HepG2 (cell line): Measurements from ENCODE around the gene IGF2. TPM values are rescaled to one million over a fixed set of nuclear protein-coding genes. Genes with fewer than 3 reads are reported as not detected.
A peak's percentile ranks its signal among the peaks of the same experiment; 100 is the strongest.

Experiments
- EEA1 ChIP-seq: sonication (generic); formaldehyde crosslinking; IDR thresholded peaks from 2 replicates; pipeline ENCODE4 v1.5.1; 2020; ENCODE audit warnings: mild to moderate bottlenecking, missing genetic modification reagents, borderline replicate concordance
- JARID2 ChIP-seq: sonication (generic); formaldehyde crosslinking; IDR thresholded peaks from 2 replicates; pipeline ENCODE4 v1.8.1; 2023; ENCODE audit warnings: missing genetic modification reagents, inconsistent platforms; ENCODE audit not compliant: insufficient replicate concordance
- KIAA2018 ChIP-seq: sonication (generic); formaldehyde crosslinking; IDR thresholded peaks from 2 replicates; pipeline ENCODE4 v1.5.0; 2020; ENCODE audit warnings: mild to moderate bottlenecking, missing genetic modification reagents, borderline replicate concordance
- LRRFIP1 ChIP-seq: sonication (generic); formaldehyde crosslinking; conservative IDR thresholded peaks from 2 replicates; pipeline ENCODE4 v1.4.0; 2020; ENCODE audit warnings: missing genetic modification reagents
- MEF2D ChIP-seq: sonication (generic); formaldehyde crosslinking; IDR thresholded peaks from 2 replicates; pipeline ENCODE4 v1.5.1; 2020; ENCODE audit warnings: mild to moderate bottlenecking, missing genetic modification reagents
- NFIB ChIP-seq: sonication (generic); formaldehyde crosslinking; IDR thresholded peaks from 2 replicates; pipeline ENCODE4 v1.9.0; 2021; ENCODE audit warnings: missing genetic modification reagents, mild to moderate bottlenecking, borderline replicate concordance
- SALL1 ChIP-seq: sonication (generic); formaldehyde crosslinking; IDR thresholded peaks from 2 replicates; pipeline ENCODE4 v1.8.0; 2022; ENCODE audit warnings: mild to moderate bottlenecking, missing genetic modification reagents
- SIN3A ChIP-seq: IDR thresholded peaks from 2 replicates; pipeline ENCODE4 v1.6.1; 2011; ENCODE audit warnings: low read depth, mild to moderate bottlenecking, control low read depth, low read length, borderline replicate concordance
- STAG1 ChIP-seq: sonication (generic); formaldehyde crosslinking; IDR thresholded peaks from 2 replicates; pipeline ENCODE4 v1.4.0; 2020; ENCODE audit warnings: missing genetic modification reagents
- ZBTB7A ChIP-seq: sonication (generic); formaldehyde crosslinking; IDR thresholded peaks from 2 replicates; pipeline ENCODE4 v1.8.0; 2022; ENCODE audit warnings: mild to moderate bottlenecking, missing genetic modification reagents
- ZNF264 ChIP-seq: sonication (generic); formaldehyde crosslinking; IDR thresholded peaks from 2 replicates; pipeline ENCODE4 v1.4.0; 2020; ENCODE audit warnings: missing genetic modification reagents
- ZNF558 ChIP-seq: sonication (generic); formaldehyde crosslinking; IDR thresholded peaks from 2 replicates; pipeline ENCODE4 v1.9.0; 2022; ENCODE audit warnings: mild to moderate bottlenecking, missing genetic modification reagents, borderline replicate concordance
- ZNF563 ChIP-seq: sonication (generic); formaldehyde crosslinking; IDR thresholded peaks from 2 replicates; pipeline ENCODE4 v1.8.0; 2022; ENCODE audit warnings: mild to moderate bottlenecking, moderate library complexity, missing genetic modification reagents
- ZNF615 ChIP-seq: sonication (generic); formaldehyde crosslinking; IDR thresholded peaks from 2 replicates; pipeline ENCODE4 v1.5.0; 2020; ENCODE audit warnings: mild to moderate bottlenecking, missing genetic modification reagents, borderline replicate concordance
- ZNF788 ChIP-seq: sonication (generic); formaldehyde crosslinking; IDR thresholded peaks from 2 replicates; pipeline ENCODE4 v1.5.0; 2020; ENCODE audit warnings: mild to moderate bottlenecking, missing genetic modification reagents, borderline replicate concordance
- ZNF800 ChIP-seq: sonication (generic); formaldehyde crosslinking; IDR thresholded peaks from 2 replicates; pipeline ENCODE4 v1.4.0; 2020; ENCODE audit warnings: missing genetic modification reagents
- polyA plus RNA-seq, 8 experiments: library from polyadenylated mRNA; depleted of rRNA in 3 of 8; stranded (reverse) in 7 of 8; unstranded in 1 of 8; fragments of >200 nt; fragmentation: Illumina TruSeq in 4 of 8; extraction: Trizol in 4 of 8; gene quantifications; 2 replicates each; pipeline versions ENCODE4 v1.2.1 to v1.2.3, GENCODE V29; 2011 to 2016; ENCODE audit warnings: low read depth in 4 of 8, missing spikeins in 1 of 8, mixed read lengths in 1 of 8; ENCODE audit not compliant: insufficient read depth in 1 of 8
- total RNA-seq, 5 experiments: library from RNA; depleted of rRNA; stranded (reverse); fragments of >200 nt; fragmentation: Illumina TruSeq; extraction: Trizol; gene quantifications; 2 replicates each; pipeline ENCODE4 v1.2.3, GENCODE V29; 2016; ENCODE audit warnings: low read depth in 1 of 5

Gene IGF2
- total and polyA plus RNA-seq, 2 of the 13 experiments (the other 11 are each of a cell fraction or from before 2014, with no cell fraction given) = 79.1 to 254 TPM

GRCh38 chr11:2128511-2129307 is 10.5 kb downstream of the IGF2 start (continued):
- TF ChIP-seq ZNF800 (CRISPR knock-in tag) (peak; percentile 38; the same call in 1 of the 2 replicates), LRRFIP1 (no peak), ZNF558 (CRISPR knock-in tag) (no peak; the same call in 1 of the 2 replicates), SIN3A (peak; percentile 95), ZNF563 (peak; percentile 74; the same call in 1 of the 2 replicates), ZNF264 (CRISPR knock-in tag) (no peak), NFIB (no peak), ZBTB7A (no peak), ZNF615 (CRISPR knock-in tag) (0 out of 2 replicates have a peak, but pooled peaks have one; percentile 77), ZNF788 (CRISPR knock-in tag) (no peak), SALL1 (CRISPR knock-in tag) (peak; percentile 37), STAG1 (CRISPR knock-in tag) (no peak), EEA1 (CRISPR knock-in tag) (peak; percentile 51; the same call in 1 of the 2 replicates), JARID2 (CRISPR knock-in tag) (no peak), KIAA2018 (CRISPR knock-in tag) (peak; percentile 79; the same call in 1 of the 2 replicates), MEF2D (CRISPR knock-in tag) (0 out of 2 replicates have a peak, but pooled peaks have one; percentile 32)
